ENCODE results near the gene DDX52. TPM values are rescaled to one million over a fixed set of nuclear protein-coding genes. Genes with fewer than 3 reads are reported as not detected.

DDX52 gene
- total RNA-seq, 1 donor from 2014 or later = 48.7 TPM

DNA sequence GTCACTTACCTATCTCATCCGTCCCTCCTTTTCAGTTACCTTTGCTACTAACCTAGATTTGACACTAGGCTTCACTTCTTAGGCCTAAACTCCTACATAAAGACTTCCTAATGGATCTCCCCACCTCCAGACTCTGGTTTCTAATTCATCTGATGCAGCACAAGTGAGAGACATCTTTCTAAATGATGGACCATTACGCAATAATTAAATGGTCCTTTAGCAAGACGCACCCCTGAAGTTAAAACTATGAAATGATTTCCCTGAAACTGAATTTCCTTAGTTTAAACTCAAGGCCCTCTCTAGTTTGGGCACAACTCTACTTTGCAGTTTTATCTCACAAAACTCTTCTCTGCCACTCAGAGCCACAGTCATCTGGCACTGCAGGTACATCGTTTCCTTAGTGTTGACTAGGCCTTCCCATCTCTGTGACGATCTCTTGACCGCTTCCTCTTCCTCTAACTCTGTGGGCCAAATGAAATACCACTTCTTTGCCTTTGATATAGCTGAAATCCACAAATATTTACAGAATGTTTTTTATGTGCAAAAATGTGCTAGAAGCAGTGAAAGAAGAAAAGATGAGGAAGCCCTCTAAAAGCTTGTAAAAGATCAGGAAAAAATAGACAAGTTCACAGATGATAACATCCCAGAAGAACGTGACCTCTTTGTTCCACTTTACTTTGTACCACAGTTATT is 37.3 kb downstream of the DDX52 start:
- peak; percentile 48 for DNase-seq (ENCODE audit: low spot score)
- H3K27ac Mint-ChIP-seq = peak overlapping the region; percentile 76
- peaks cover 16% of the 10 kb centered on the region for H3K36me3 Mint-ChIP-seq (ENCODE audit: low read depth)
- H3K4me3 Mint-ChIP-seq = peak overlapping the region; percentile 74
- H3K9me3 Mint-ChIP-seq = no peaks in the 10 kb centered on the region
- no peaks in the 10 kb centered on the region for H3K27me3 Mint-ChIP-seq (ENCODE audit: insufficient read depth)
- H3K4me1 Mint-ChIP-seq (ENCODE audit: low read depth) = peaks cover 55% of the 10 kb centered on the region
- intact Hi-C loops (cut with micrococcal nuclease) = loop anchor here (1.0 to 10.0 kb wide), 8 partner anchors 13 to 1096 kb away; partner anchors contain the start of genes AATF, ACACA, MRM1 and TADA2A

DNA sequence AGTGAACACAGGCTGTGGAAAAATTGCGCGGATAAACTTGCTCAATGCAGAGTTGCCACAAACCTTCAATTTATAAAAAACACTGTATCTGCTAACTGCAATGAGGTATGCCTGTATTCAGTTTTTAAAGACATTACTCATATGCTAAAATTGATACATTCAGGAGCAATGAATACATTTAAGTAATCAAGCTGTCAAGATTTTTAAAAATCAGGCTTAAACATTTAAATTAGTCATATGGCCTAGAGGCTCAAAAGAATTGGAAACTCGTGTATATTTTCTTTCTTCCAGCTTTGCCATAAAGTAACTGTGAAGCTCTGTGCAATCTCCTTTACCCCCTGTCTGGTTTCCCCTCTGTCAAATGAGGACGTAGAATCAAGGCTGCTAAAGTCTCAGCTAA is 38.2 kb downstream of the DDX52 start:
- H3K36me3 Mint-ChIP-seq (ENCODE audit: low read depth) = peaks cover 15% of the 10 kb centered on the region

DNA sequence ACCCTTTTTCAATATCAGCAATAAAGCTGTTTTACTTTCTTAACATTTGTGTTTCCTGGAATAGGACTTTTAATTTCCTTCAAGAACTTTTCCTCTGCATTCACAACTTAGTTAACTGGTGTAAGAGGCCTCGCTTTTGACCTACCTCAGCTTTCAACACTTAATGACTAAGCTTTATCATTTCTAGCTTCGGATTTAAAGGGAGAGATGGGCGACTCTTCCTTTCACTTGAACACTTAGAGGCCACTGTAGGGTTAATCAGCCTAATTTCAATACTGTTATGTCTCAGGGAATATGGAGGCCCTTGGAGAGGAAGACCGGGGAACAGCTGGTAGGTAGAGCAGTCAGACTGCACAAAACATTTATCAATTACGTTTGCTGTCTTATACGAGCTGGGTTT is 38.7 kb downstream of the DDX52 start:
- intact Hi-C loops (cut with micrococcal nuclease) = loop anchor here (10.0 kb wide), 1 partner anchor 1000 kb away; the partner anchor contains the start of gene MRM1
- Mint-ChIP-seq H3K36me3 (ENCODE audit: low read depth) (peaks cover 18% of the 10 kb centered on the region), H3K4me1 (ENCODE audit: low read depth) (peaks cover 50% of the 10 kb centered on the region), H3K9me3 (no peaks in the 10 kb centered on the region), H3K4me3 (peak overlapping the region; percentile 41), H3K27me3 (ENCODE audit: insufficient read depth) (no peaks in the 10 kb centered on the region), H3K27ac (peak overlapping the region; percentile 68)
- DNase-seq (ENCODE audit: low spot score) = no peak

More for the DNA sequence above, 38.2 kb downstream of the DDX52 start:
- DNase-seq (ENCODE audit: low spot score) = no peak
- H3K4me1 Mint-ChIP-seq (ENCODE audit: low read depth) = peaks cover 55% of the 10 kb centered on the region
- intact Hi-C loops (cut with micrococcal nuclease) = loop anchor here (5.0 to 10.0 kb wide), 6 partner anchors 167 to 1097 kb away; partner anchors contain the start of genes AATF, ACACA, MRM1 and TADA2A
- H3K9me3 Mint-ChIP-seq = no peaks in the 10 kb centered on the region
- H3K27ac Mint-ChIP-seq = peak overlapping the region; percentile 32
- no peaks in the 10 kb centered on the region for H3K27me3 Mint-ChIP-seq (ENCODE audit: insufficient read depth)
- H3K4me3 Mint-ChIP-seq = peak overlapping the region; percentile 74

DNA sequence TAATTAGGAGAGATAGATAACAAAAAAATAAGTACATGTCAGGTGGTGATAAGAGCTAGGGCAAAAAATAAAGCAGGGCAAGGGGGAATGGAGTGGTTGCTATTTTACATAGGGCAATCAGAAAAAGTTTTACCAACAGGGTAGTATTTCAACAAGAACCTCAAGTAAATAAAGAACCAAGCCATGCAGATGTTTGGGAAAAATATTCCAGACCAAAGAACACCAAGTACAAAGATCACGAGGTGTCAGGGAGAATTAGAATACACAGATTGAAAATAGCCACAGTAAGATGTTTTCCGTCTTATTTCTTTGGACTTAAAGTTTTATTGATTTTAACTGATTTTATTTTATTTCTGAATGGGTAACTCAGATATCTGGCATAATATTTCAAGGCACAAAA is 45.1 kb downstream of the DDX52 start:
- intact Hi-C loops (cut with micrococcal nuclease) = no loop called here
- no peak overlapping the region for H3K4me3 Mint-ChIP-seq
- H3K4me1 Mint-ChIP-seq (ENCODE audit: low read depth) = peaks cover 35% of the 10 kb centered on the region
- no peak for DNase-seq (ENCODE audit: low spot score)
- H3K27me3 Mint-ChIP-seq (ENCODE audit: insufficient read depth) = no peaks in the 10 kb centered on the region
- peak overlapping the region; percentile 65 for H3K27ac Mint-ChIP-seq
- H3K9me3 Mint-ChIP-seq = no peaks in the 10 kb centered on the region
- H3K36me3 Mint-ChIP-seq (ENCODE audit: low read depth) = peaks cover 42% of the 10 kb centered on the region

DNA sequence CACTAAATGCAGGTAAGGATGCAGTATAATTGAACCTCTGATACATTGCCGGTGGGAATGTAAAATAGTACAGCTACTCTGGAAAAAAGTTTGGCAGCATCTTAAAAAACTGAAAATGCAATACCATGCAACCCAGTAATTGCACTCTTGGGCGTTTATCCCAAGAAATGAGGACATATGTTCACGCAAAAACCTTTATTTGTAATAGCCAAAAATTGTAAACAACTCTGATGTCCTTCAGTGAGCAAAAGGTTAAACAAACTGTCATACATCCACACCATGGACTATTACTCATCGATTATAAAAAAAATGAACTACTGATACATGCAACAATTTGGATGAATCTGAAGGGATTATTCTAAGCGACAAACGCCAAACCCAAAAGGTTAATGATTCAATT is 51.0 kb downstream of the DDX52 start:
- Mint-ChIP-seq H3K27ac (no peak overlapping the region), H3K36me3 (ENCODE audit: low read depth) (peaks cover 38% of the 10 kb centered on the region), H3K27me3 (ENCODE audit: insufficient read depth) (no peaks in the 10 kb centered on the region), H3K9me3 (no peaks in the 10 kb centered on the region), H3K4me1 (ENCODE audit: low read depth) (peaks cover 29% of the 10 kb centered on the region), H3K4me3 (no peak overlapping the region)
- DNase-seq (ENCODE audit: low spot score) = no peak
- intact Hi-C loops (cut with micrococcal nuclease) = loop anchor here (2.0 kb wide), 1 partner anchor 15 kb away; no protein-coding TSS in a partner anchor

DNA sequence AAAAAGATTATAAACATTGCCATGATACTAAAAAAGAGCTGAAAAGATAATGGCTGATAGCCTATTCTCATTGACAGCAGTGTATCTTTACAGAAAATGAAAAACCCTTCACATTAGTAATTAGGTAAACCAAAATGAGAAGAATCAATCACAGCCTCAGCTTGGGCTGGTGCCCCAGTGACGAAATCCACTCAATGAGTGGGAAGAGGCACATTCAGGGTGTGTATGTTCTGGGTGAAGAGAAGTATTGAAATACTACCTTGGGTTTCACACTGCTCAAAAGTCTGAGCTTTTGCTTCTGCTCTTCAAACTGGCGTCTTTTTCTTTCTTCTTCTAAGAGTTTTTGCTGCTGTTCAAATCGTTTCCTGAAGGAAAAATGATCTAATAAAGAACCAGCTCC is 58.2 kb downstream of the DDX52 start:
- H3K4me3 Mint-ChIP-seq = no peak overlapping the region
- no peak overlapping the region for H3K27ac Mint-ChIP-seq
- no peaks in the 10 kb centered on the region for H3K27me3 Mint-ChIP-seq (ENCODE audit: insufficient read depth)
- peaks cover 4% of the 10 kb centered on the region for H3K4me1 Mint-ChIP-seq (ENCODE audit: low read depth)
- peaks cover 37% of the 10 kb centered on the region for H3K36me3 Mint-ChIP-seq (ENCODE audit: low read depth)
- intact Hi-C loops (cut with micrococcal nuclease) = no loop called here
- no peak for DNase-seq (ENCODE audit: low spot score)
- H3K9me3 Mint-ChIP-seq = no peaks in the 10 kb centered on the region

DNA sequence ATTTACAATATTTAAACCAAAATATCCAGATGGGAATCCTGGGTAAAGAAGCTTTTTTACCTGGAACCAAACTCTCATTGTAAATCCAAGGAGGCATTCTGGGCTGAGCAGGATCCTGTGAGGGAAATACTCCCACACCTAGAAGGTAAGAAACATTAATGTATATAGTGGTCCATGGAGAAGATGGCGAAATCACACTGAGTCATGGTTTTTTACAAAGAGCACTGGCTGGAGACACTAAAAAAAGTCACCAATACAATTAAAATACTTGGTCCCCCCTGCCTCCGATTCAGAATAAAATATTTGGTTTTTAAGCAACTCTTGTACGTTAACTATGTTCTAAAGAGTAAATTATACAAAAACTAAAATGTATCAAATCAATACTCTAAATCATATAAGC is 67.0 kb downstream of the DDX52 start:
- no peaks in the 10 kb centered on the region for H3K27me3 Mint-ChIP-seq (ENCODE audit: insufficient read depth)
- H3K36me3 Mint-ChIP-seq (ENCODE audit: low read depth) = peaks cover 50% of the 10 kb centered on the region
- no peak for DNase-seq (ENCODE audit: low spot score)
- no peak overlapping the region for H3K27ac Mint-ChIP-seq
- H3K4me3 Mint-ChIP-seq = no peak overlapping the region
- intact Hi-C loops (cut with micrococcal nuclease) = no loop called here
- H3K4me1 Mint-ChIP-seq (ENCODE audit: low read depth) = no peaks in the 10 kb centered on the region
- no peaks in the 10 kb centered on the region for H3K9me3 Mint-ChIP-seq

DNA sequence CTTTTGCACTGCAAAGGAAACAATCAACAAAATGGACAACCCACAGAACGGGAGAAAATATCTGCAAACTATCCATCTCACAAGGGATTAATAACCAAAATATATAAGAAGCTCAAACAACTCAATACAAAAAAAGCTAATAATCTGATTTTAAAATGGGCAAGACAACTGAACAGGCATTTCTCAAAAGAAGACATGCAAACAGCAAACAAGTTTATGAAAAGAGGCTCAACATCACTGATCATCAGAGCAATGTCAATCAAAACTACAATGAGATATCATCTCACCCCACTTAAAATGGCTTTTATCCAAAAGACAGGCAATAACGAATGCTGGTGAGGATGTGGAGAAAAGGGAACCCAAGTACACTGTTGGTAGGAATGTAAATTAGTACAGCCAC is 68.8 kb downstream of the DDX52 start:
- no peak overlapping the region for H3K4me3 Mint-ChIP-seq
- H3K36me3 Mint-ChIP-seq (ENCODE audit: low read depth) = peaks cover 48% of the 10 kb centered on the region
- H3K9me3 Mint-ChIP-seq = no peaks in the 10 kb centered on the region
- intact Hi-C loops (cut with micrococcal nuclease) = no loop called here
- H3K27me3 Mint-ChIP-seq (ENCODE audit: insufficient read depth) = no peaks in the 10 kb centered on the region
- DNase-seq (ENCODE audit: low spot score) = no peak
- no peak overlapping the region for H3K27ac Mint-ChIP-seq
- no peaks in the 10 kb centered on the region for H3K4me1 Mint-ChIP-seq (ENCODE audit: low read depth)

DNA sequence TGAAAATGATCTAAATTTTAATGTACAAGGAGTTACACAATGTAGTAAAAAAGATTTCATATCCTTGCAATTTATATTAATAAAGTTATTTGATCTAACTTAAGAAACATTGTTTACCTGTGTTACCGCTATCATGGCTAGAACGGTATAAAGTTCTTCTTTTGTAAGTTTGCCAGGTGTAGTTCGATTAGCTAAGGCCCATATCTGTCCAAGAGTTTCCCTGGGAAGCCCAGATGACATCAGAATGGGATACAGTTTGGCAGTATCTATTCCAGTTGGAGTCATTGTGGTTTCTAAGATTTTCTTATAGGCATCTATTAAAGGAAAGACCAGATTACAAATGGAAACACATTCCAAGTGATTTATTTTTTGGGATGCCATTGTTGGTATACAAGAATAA is 71.6 kb downstream of the DDX52 start:
- H3K9me3 Mint-ChIP-seq = no peaks in the 10 kb centered on the region
- no peaks in the 10 kb centered on the region for H3K4me1 Mint-ChIP-seq (ENCODE audit: low read depth)
- no peak overlapping the region for H3K27ac Mint-ChIP-seq
- no peaks in the 10 kb centered on the region for H3K27me3 Mint-ChIP-seq (ENCODE audit: insufficient read depth)
- intact Hi-C loops (cut with micrococcal nuclease) = no loop called here
- H3K36me3 Mint-ChIP-seq (ENCODE audit: low read depth) = peaks cover 49% of the 10 kb centered on the region
- H3K4me3 Mint-ChIP-seq = no peak overlapping the region
- no peak for DNase-seq (ENCODE audit: low spot score)

DNA sequence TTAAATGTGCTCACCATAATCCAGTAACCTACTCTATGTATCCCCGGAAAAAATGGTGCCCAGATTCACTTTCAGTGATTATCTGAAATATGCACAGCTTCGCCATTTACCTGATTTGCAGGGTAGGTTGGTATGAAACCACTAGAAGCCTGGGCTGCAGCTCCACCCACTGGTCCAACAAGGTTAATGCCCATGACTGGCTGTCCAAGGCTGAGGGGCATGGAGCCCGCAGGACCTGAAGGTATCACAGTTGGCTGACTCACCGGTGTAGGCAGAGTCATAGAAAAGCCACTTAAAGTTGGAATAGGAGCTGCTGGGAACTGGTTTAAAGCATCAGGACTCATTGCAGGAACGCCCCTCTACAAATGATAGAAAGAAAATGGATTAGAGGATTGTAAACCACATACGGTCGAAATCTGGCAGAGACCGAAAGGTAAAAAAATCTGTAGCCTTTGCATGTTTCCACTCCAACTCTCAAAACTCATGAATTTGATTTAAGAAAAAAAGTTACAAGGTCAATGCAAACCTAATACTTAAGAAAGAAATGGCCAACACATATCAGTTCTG is 72.6 kb downstream of the DDX52 start:
- intact Hi-C loops (cut with micrococcal nuclease) = loop anchor here (1.0 kb wide), 1 partner anchor 140 kb away; no protein-coding TSS in a partner anchor
- Mint-ChIP-seq H3K36me3 (ENCODE audit: low read depth) (peaks cover 47% of the 10 kb centered on the region), H3K27ac (no peak overlapping the region), H3K4me3 (no peak overlapping the region), H3K4me1 (ENCODE audit: low read depth) (no peaks in the 10 kb centered on the region), H3K9me3 (no peaks in the 10 kb centered on the region), H3K27me3 (ENCODE audit: insufficient read depth) (no peaks in the 10 kb centered on the region)
- no peak for DNase-seq (ENCODE audit: low spot score)

DNA sequence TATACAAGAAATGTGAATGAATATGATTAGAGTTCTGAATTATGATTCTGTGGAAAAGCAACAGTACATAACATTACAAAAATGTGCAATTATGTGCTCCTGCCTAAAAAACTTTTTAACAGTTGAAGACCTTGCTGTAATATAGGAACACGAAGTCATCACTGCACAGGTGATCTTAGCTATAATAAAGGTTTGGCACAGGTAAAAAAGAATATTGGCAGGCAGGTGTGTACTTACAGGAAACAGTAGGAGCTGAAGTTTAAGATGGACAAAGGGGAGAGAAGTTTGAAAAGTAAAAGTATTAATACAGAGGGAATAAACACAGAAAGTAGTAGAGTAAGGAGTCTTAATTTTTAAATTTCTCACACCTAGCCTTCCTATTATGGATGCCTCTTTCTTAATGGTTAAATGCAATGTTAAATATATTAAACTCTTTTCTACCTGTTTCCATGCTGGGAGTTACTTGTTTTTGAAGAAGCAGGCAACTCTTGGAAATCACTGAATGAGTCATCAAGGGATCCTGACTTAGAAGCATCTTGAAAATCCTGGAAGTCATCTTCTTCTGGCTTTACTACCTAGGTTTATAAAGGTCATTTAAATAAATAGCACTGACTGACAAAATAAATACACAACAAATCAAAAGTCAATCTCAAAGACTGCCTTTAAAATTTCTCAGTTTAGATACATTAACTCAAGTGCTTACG is 74.7 kb downstream of the DDX52 start:
- H3K4me3 Mint-ChIP-seq = no peak overlapping the region
- no peak overlapping the region for H3K27ac Mint-ChIP-seq
- peaks cover 7% of the 10 kb centered on the region for H3K4me1 Mint-ChIP-seq (ENCODE audit: low read depth)
- DNase-seq (ENCODE audit: low spot score) = no peak
- intact Hi-C loops (cut with micrococcal nuclease) = no loop called here
- H3K36me3 Mint-ChIP-seq (ENCODE audit: low read depth) = peaks cover 45% of the 10 kb centered on the region
- H3K9me3 Mint-ChIP-seq = no peaks in the 10 kb centered on the region
- no peaks in the 10 kb centered on the region for H3K27me3 Mint-ChIP-seq (ENCODE audit: insufficient read depth)

DNA sequence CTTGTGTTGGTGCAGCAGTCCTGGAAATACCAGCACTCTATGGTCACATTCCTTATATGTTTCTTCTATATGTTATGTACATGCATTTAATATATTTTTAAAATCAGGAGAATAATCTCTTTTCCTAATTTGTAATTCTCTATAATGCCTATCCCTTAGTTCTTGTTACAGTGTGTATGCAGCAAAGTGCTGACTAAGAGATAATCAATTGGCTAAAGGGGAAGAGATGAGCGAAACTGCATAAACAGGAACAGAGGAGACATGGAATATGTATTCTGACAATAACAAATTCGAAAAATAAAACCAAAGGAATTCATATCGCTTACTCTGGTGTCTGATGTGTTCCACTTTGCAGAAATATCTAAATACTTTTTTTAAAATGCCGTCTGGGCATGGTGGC is 75.7 kb downstream of the DDX52 start:
- no peaks in the 10 kb centered on the region for H3K27me3 Mint-ChIP-seq (ENCODE audit: insufficient read depth)
- no peak overlapping the region for H3K27ac Mint-ChIP-seq
- DNase-seq (ENCODE audit: low spot score) = no peak
- intact Hi-C loops (cut with micrococcal nuclease) = no loop called here
- peaks cover 7% of the 10 kb centered on the region for H3K4me1 Mint-ChIP-seq (ENCODE audit: low read depth)
- H3K9me3 Mint-ChIP-seq = no peaks in the 10 kb centered on the region
- no peak overlapping the region for H3K4me3 Mint-ChIP-seq
- peaks cover 41% of the 10 kb centered on the region for H3K36me3 Mint-ChIP-seq (ENCODE audit: low read depth)

DNA sequence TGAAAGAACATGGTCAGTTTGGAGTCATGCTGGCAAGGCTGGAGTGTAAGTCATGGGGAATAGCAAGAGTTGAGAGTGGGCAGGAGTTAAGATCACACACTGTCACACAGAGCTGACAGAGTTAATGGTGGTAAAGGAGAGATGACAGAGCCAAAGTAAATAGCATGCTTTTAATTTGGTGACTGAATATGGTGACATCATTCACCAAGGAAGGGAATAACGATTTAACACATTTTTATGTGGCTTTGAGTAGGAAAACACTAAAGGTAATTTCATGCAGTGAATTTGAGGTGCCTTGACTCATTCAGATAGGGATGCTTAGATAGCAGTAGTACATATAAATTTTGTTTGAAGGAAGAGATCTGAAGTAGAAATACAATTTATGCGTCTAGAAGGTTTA is 76.1 kb downstream of the DDX52 start:
- Mint-ChIP-seq H3K27me3 (ENCODE audit: insufficient read depth) (no peaks in the 10 kb centered on the region), H3K36me3 (ENCODE audit: low read depth) (peaks cover 41% of the 10 kb centered on the region), H3K4me3 (no peak overlapping the region), H3K4me1 (ENCODE audit: low read depth) (peaks cover 7% of the 10 kb centered on the region), H3K9me3 (no peaks in the 10 kb centered on the region), H3K27ac (no peak overlapping the region)
- DNase-seq (ENCODE audit: low spot score) = no peak
- intact Hi-C loops (cut with micrococcal nuclease) = no loop called here

Measured in activated T-helper 1 cell treated with anti-CD3 and anti-CD28 coated beads, Interleukin-12 subunit alpha, Interleukin-12 subunit beta, Interleukin-2, Interleukin-4 antibody, amounts not matched to agents 30 ng/mL and 10 ng/mL and 1 ng/mL, durations not matched to agents 14 hours and 24 hours and 36 hours (primary cell).